Activated CD8-positive, alpha-beta memory T cell treated with anti-CD3 and anti-CD28 coated beads for 4 hours (primary cell): ENCODE data around the gene XKRX.

Experiments
- DNase-seq, 2 donors: peaks; one replicate each; pipeline ENCODE4 v3.0.0-alpha.2; 2020; ENCODE audit warnings: low read depth in 2 of 2

Gene XKRX

DNA sequence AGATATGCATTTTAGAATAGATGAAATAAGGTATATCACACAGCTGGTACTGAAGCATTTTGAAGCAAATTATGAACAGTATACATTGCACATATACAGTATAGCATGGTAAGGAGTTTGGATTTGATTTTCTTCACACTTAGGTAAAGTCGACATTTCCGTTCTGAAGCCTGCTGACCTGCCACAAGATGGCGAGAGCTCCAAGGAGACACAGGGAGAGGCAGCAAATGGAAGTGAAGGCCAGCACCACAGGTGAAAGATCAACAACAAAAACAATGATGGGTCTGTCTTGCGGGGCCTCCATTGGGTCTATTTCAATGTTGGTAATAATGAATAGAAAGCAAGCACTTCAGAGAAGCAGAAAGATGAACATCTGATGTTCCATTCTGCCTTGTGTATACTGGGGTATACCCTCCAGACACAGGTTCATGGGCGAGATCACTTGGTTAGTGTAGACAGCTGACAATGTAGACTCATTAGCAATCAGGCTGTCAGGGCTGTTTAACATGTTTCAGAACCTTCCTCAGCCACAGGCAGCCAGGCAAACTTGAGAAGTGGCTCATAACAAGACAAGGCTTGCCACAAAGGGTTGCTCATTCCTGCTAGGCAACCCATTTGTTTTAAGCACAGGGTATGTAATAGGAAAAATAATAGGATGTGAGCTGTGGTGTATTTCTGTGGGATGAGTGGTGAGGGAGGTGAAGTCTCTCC is 33.2 kb downstream of the XKRX start:
- DNase-seq, result no peak

DNA sequence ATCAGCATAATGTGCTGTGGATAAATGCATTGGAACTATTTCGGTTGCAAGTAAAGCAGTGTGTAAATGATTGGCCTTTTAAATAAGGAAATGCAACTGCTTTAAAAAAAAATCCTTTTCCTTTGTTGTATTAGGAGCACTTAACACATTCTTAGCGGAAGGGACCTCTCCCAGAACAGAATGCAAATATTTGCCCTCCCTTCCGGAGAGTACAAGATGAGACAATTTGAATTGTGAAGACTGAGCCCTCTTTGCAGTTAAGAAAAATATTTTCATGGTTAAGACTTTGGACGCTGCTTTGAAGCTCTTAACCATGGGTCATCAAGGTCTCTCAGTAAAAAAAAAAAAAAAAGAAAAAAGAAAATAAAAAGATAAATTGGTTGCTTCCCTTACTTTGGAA is 45.1 kb downstream of the XKRX start:
- DNase-seq, result no peak

DNA sequence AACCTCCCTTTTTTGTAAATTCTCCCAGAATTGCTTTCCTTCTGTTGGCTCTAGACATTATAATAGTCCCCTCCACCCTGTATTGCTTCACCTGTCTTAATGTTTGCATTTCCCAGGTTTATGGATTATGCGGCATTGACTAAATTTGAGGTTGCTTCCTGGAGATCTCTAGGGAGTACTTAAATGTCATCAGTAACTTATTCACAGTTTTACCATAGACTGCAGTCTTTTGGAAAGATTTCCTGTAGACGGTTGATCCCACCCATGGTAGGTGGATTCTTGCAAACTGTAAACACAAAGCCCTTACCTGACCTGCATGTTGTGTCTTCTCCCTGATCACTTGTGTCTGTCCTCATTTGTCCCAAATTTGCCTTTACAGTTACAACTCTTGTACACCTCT is 48.3 kb downstream of the XKRX start:
- DNase-seq, result no peak

DNA sequence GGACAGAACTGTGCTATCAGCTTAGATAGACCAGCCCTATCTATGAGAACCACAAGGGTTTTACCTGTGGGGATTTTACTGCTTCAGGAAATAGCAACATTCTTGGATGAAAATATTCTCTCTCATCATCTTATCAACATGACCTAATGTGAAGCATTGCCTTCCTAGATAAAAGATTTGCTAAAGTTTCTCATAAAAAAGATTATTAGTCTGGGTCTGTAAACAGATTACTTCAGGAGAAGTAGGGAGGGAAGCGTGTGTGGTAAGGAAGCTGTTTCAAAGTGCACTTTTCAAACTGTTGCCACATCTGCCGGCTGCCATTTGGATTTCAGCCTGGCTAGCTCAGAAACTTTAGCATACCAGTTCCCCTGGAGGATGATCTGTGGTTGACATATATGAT is 54.4 kb downstream of the XKRX start, which contains the start of gene NOX1:
Gene NOX1 (minus strand): TSS at position 35 of the 400 bp plus-strand sequence. CDS start 220 bp downstream, outside the sequence.
- no peak for DNase-seq

DNA sequence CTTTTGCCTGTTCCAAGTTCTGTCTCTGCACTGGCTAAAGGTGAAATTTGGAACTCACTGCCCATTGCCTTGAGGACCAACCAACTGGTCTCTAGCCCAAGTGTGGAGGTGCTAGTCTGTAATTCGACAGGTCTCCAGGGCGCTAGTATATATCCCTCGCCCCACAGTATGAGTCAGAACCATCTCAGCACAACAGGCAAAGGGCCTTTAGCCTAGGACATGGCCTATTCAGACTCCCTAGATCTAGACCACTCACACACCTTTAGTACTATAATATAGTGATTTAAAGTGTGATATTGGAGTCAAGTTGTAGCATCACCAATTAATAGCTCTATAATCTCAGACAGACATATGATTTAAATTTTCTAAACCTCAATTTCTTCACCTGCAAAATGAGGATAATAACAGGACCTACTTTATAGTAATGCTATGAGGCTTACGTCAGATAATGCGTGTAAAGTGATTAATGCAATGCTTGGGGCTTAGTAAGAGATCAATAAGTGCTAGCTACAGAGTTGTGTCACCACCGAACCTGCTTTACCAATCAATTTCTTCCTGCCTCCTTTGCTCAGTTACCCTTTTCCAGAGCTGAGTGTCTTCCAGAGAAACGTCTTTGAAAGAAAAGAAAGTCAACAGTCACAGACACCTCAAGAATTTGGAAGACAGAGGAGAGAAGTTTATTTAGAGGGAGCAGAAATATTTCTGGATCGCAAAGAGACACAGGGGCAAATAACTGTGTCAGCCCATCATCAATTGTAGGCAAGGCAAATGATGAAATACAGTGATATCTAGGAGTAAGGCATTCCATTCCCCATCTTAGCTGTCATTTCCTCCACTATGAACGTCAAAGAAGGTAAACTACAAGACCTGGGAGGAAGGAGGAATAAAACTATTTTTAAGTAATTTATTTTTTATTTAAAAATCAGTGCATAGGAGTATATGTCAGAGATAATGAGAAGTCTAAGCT is 56.8 kb downstream of the XKRX start:
- DNase-seq, result no peak

DNA sequence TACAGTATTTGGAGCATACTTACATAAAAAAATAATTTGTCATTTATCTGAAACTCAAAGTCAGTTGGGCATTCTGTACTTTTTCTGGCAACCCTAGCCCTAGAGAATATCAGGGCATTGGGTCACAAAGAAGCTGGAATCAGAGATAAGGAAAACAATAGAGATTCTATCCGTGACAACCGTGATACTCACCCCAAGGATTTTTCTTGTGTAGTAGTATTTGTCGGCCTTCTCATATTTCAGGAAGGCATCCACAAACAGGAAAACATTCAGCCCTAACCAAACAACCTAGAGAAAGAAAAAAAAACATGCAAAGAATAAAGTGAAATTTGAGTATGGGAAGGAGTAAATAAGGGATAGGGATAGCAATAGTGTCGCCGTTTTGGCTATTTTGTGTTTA is 58.2 kb downstream of the XKRX start:
- DNase-seq, result no peak

DNA sequence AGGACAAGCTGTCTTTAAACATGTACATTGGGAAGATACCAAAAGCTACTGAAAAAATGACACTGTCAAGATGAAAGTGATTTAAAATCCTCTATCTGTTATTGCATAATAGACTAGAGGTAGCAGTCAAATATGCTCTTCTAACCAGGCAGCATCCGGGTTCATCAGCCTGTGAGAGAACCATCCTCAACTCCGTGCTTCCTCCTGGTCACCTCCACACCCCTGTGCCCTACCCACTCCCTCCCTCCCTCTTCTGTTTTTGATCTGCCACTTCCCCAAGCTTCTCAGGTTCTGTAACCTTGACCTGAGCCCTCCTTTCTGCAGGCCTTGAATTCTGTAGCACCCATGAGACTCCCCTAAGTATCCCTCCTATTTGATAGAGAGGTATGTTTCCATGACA is 60.4 kb downstream of the XKRX start:
- no peak for DNase-seq

DNA sequence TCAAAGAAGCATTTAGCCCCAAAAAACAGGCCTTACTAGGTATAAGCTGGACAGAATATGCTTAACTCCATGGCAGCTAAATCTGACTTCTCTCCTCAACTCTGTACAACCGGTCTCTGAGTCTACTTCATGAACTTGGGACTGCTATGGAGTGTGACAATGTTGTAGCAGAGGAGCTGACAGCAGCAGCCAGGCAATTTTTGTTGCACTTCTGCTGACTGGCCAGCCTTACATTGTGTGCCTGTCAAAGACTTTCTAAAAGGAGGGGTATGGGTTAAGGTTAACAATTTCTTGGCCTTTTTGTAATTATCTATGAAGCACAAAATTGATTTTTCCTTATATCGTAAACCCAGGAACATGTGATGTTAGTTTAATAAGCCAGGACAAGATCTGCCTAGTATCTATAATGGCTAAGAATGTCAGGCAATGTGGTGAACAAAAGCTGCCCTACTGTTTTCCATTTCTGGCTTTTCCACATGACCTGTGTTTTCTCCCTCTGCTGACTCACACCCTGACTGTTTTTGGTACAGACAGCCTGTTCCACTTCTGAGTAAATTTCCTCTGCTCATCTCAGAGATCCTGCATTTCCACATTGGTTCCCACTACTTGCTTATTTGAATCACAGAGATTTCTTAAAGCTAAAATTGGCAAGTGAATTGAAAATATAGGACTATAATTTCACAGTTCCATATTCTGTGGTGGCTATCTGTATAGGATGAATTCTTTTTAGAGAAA is 63.9 kb downstream of the XKRX start:
- DNase-seq, result no peak
